ENCODE measurements around the gene ARID3C. TPM values are rescaled to one million over a fixed set of nuclear protein-coding genes. Genes with fewer than 3 reads are reported as not detected.

ARID3C gene
- total and polyA plus RNA-seq, 2 experiments from 2014 or later = 0.49 TPM; not detected in 1

DNA sequence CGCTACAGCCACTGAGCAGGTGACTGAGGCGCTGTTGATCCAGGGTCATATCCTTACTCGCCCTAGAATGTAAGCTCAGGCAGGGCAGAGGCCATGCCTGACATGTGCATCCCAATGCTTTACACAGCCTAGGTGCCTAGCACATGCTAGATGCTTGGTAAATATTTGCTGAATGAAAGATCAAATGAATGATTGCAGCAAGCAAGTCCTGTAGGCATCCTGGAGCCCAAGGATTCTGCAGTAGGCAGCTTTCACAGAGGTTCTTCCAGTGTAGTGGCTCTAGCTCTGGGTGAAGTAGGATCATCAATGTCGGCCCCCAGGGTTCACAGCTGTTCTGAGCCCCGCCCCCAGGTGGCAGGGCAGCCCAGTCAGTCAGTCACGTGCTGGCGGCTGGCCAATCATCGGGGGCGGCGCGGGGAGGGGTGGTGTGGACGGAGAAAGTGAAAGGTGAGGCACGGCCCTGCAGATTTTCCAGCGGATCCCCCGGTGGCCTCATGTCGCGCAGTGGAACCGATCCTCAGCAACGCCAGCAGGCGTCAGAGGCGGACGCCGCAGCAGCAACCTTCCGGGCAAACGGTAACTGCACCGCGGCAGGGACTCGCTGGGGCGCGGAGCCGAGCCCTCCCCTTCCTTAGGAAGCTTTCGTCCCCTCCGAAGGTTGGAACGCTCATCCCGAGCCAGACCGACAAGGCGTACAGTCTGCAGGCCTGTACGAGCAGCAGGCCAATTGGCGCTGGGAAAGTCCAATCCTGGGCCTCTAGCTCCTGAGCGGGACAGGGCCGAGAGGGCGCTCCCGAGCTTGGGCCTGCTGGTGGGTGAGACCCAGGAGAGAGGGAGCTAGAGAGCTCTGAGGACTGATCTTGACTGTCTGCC is 17.6 kb upstream of the ARID3C start, which contains the start of gene GALT (continued):
- TF ChIP-seq ZNF462 (CRISPR knock-in tag; IDR thresholded peaks at IDR 0.05) = no peak
- TF ChIP-seq EZH2 (IDR thresholded peaks at IDR 0.05; ENCODE audit: low read depth, unreplicated experiment) = no peak
- no peak for TF ChIP-seq JUNB (IDR thresholded peaks at IDR 0.05; ENCODE audit: unreplicated experiment)
- no peak for TF ChIP-seq STAT1 (IDR thresholded peaks at IDR 0.05; ENCODE audit: unreplicated experiment)
- TF ChIP-seq NANOG (IDR thresholded peaks at IDR 0.05; ENCODE audit: borderline replicate concordance) = no peak

GRCh38 chr9:34644766-34645314 is 16.0 kb upstream of the ARID3C start:
- Mint-ChIP-seq H3K4me1 (peaks cover 34% of the 10 kb centered on the region), H3K4me3 (peak overlapping the region; percentile 42; the same call in 2 of the 3 replicates), H3K27ac (peak overlapping the region; percentile 61), H3K9me3 (no peaks in the 10 kb centered on the region; the same call in 2 of the 3 replicates), H3K36me3 (ENCODE audit: low read depth) (peaks cover 24% of the 10 kb centered on the region), H3K27me3 (ENCODE audit: insufficient read depth, low read depth, poor library complexity) (peaks cover 9% of the 10 kb centered on the region)
- DNase-seq (ENCODE audit: low spot score) (peak; percentile 56), ATAC-seq (peak; percentile 6; the same call in 2 of the 3 replicates)
- Histone ChIP-seq H3K4me3 (no peak overlapping the region), H3K4me2 (0 out of 2 replicates have a peak overlapping the region, but pooled peaks have one; percentile 61), H3K36me3 (ENCODE audit: insufficient read depth) (peaks cover 3% of the 10 kb centered on the region; the same call in 1 of the 2 replicates), H3K4me1 (ENCODE audit: insufficient read depth) (peaks cover 24% of the 10 kb centered on the region), H3K27me3 (ENCODE audit: insufficient read depth) (no peaks in the 10 kb centered on the region), H4K20me1 (replicated peaks; ENCODE audit: insufficient read depth) (no peaks in the 10 kb centered on the region; the same call in 1 of the 2 replicates), H3K79me2 (replicated peaks; ENCODE audit: insufficient read depth) (peaks cover 6% of the 10 kb centered on the region), H2AFZ (peak overlapping the region; percentile 80; the same call in 1 of the 2 replicates), H3K27ac (ENCODE audit: low read depth) (no peak overlapping the region), H3K9me2 (ENCODE audit: insufficient read depth) (no peaks in the 10 kb centered on the region), H3F3A (replicated peaks; ENCODE audit: low read depth) (peaks cover 8% of the 10 kb centered on the region; the same call in 1 of the 2 replicates)
- TF ChIP-seq EZH2phosphoT487 (IDR thresholded peaks at IDR 0.05; ENCODE audit: unreplicated experiment) (no peak), ZNF114 (CRISPR knock-in tag; IDR thresholded peaks at IDR 0.05) (no peak), JUNB (IDR thresholded peaks at IDR 0.05; ENCODE audit: unreplicated experiment) (no peak), ZNF331 (CRISPR knock-in tag; IDR thresholded peaks at IDR 0.05; ENCODE audit: low read depth) (no peak), CREB1 (CRISPR knock-in tag; IDR thresholded peaks at IDR 0.05; ENCODE audit: low read depth) (no peak), POLR2AphosphoS5 (IDR thresholded peaks at IDR 0.05; ENCODE audit: low read depth) (no peak)
- TF ChIP-seq, protein P1, sequence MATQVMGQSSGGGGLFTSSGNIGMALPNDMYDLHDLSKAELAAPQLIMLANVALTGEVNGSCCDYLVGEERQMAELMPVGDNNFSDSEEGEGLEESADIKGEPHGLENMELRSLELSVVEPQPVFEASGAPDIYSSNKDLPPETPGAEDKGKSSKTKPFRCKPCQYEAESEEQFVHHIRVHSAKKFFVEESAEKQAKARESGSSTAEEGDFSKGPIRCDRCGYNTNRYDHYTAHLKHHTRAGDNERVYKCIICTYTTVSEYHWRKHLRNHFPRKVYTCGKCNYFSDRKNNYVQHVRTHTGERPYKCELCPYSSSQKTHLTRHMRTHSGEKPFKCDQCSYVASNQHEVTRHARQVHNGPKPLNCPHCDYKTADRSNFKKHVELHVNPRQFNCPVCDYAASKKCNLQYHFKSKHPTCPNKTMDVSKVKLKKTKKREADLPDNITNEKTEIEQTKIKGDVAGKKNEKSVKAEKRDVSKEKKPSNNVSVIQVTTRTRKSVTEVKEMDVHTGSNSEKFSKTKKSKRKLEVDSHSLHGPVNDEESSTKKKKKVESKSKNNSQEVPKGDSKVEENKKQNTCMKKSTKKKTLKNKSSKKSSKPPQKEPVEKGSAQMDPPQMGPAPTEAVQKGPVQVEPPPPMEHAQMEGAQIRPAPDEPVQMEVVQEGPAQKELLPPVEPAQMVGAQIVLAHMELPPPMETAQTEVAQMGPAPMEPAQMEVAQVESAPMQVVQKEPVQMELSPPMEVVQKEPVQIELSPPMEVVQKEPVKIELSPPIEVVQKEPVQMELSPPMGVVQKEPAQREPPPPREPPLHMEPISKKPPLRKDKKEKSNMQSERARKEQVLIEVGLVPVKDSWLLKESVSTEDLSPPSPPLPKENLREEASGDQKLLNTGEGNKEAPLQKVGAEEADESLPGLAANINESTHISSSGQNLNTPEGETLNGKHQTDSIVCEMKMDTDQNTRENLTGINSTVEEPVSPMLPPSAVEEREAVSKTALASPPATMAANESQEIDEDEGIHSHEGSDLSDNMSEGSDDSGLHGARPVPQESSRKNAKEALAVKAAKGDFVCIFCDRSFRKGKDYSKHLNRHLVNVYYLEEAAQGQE (IDR thresholded peaks at IDR 0.05; ENCODE audit: unreplicated experiment) = no peak
- TF ChIP-seq, protein P2, sequence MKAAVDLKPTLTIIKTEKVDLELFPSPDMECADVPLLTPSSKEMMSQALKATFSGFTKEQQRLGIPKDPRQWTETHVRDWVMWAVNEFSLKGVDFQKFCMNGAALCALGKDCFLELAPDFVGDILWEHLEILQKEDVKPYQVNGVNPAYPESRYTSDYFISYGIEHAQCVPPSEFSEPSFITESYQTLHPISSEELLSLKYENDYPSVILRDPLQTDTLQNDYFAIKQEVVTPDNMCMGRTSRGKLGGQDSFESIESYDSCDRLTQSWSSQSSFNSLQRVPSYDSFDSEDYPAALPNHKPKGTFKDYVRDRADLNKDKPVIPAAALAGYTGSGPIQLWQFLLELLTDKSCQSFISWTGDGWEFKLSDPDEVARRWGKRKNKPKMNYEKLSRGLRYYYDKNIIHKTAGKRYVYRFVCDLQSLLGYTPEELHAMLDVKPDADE (IDR thresholded peaks at IDR 0.05) = no peak

All from GM23338 (cell line).